Prostate gland (tissue), 2 donors: ENCODE data around the gene ZNF121. TPM values are rescaled to one million over a fixed set of nuclear protein-coding genes. Genes with fewer than 3 reads are reported as not detected.
A peak's percentile ranks its signal among the peaks of the same experiment; 100 is the strongest.

Experiments
- DNase-seq: peaks from one replicate; pipeline ENCODE4 v3.0.0-alpha.2; 2019; ENCODE audit warnings: low spot score
- H3K27ac ChIP-seq, 2 donors: fragments of 200-600 bp; sonication (generic); 2 replicates each; pipeline ENCODE4 v1.5.1; 2017 to 2019
- H3K27me3 ChIP-seq: fragments of 200-600 bp; sonication (generic); replicated peaks from 2 replicates; pipeline ENCODE4 v1.5.1; 2019; ENCODE audit not compliant: insufficient read depth
- H3K36me3 ChIP-seq, 2 donors: fragments of 200-600 bp; sonication (generic); 1 replicate in 1 of 2; 2 replicates in 1 of 2; pipeline versions ENCODE4 v1.5.1 to v1.8.1; 2017 to 2019
- H3K4me1 ChIP-seq: fragments of 200-600 bp; sonication (generic); replicated peaks from 2 replicates; pipeline ENCODE4 v1.5.1; 2019
- H3K4me3 ChIP-seq, 2 donors: fragments of 200-600 bp; sonication (generic); 2 replicates each; pipeline ENCODE4 v1.5.1; 2017 to 2019
- H3K9me3 ChIP-seq: fragments of 200-600 bp; sonication (generic); 2 replicates; pipeline ENCODE4 v1.5.1; 2017
- POLR2A ChIP-seq: fragments of 450-650 bp; IDR thresholded peaks from one replicate; pipeline ENCODE4 v1.6.1; 2016; ENCODE audit warnings: antibody characterized with exemption, mild to moderate bottlenecking
- POLR2AphosphoS5 ChIP-seq: sonication (generic); formaldehyde crosslinking; IDR thresholded peaks from one replicate; pipeline ENCODE4 v1.6.1; 2017; ENCODE audit warnings: antibody characterized with exemption
- WGBS: methylation state at CpG from one replicate; pipeline ENCODE4 v1.1.5; 2018; 5-methylcytosine and 5-hydroxymethylcytosine counted together
- intact Hi-C: fragments of 100-400 bp; cut with DNase I; formaldehyde crosslinking; loops from one replicate; pipeline ENCODE4 v1.14.2; 2022
- total RNA-seq, 2 donors: library from RNA; depleted of rRNA; stranded (reverse); fragments of >200 nt; gene quantifications; one replicate each; pipeline ENCODE4 v1.1.0, GENCODE V29; 2016
- TF ChIP-seq, protein P1 (sequence below), 4 experiments: fragments of 200-600 bp in 2 of 4; fragments of 450-650 bp in 2 of 4; sonication (generic) in 2 of 4; IDR thresholded peaks; 1 replicate in 3 of 4; 2 replicates in 1 of 4; pipeline ENCODE4 v1.5.1; 2016 to 2019; ENCODE audit warnings: antibody characterized with exemption in 4 of 4, mild to moderate bottlenecking in 2 of 4, moderate library complexity in 2 of 4

Gene ZNF121
- total RNA-seq: 10 to 100 TPM; 31.6 to 31.7 TPM

DNA sequence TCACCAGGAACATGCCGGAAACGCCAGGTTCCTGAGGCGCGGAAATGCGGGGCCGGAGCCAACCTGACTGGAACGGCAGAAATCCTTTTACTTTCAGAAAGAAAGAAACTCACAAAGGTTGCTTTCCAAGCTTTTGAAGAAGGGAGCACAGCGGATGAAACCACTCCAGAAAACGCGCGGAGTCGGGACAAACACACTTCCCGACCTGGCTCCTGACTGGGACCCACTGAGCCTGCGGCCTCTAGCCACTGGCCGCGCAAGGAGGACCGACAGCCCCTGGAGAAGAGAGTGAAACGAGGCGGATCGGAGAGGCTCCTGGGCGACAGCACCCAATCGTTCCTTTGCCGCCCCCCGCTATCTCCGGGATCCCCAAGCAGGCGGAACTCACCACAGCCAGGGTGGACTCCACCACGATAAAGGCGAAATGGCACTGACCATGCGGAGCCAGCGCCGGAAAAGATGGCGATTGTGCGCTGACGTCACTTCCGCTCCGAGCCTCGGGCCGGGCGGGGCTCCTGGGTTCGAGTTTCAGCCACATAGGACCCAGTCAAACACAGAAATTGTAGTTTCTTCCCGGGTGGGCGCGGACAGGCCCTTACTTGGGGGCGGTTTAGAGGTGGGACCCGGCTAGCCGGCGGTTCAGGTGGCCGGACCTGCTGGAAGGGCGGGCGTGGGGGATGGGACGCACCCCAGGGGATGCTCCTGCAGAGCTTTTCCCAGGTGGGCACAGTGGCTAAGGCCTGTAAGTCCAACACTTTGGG, at the start of gene ZNF121:
TSS of gene ZNF121 (minus strand) at position 432 of the 761 bp plus-strand sequence. CDS start 16,407 bp downstream, outside the sequence.
- intact Hi-C loops: loop anchor here (2.0 to 10.0 kb wide), 2 partner anchors 209 to 379 kb away; no protein-coding TSS in a partner anchor
- TF ChIP-seq POLR2A (peak; percentile 55), POLR2AphosphoS5 (peak; percentile 89)
- TF ChIP-seq, protein P1, sequence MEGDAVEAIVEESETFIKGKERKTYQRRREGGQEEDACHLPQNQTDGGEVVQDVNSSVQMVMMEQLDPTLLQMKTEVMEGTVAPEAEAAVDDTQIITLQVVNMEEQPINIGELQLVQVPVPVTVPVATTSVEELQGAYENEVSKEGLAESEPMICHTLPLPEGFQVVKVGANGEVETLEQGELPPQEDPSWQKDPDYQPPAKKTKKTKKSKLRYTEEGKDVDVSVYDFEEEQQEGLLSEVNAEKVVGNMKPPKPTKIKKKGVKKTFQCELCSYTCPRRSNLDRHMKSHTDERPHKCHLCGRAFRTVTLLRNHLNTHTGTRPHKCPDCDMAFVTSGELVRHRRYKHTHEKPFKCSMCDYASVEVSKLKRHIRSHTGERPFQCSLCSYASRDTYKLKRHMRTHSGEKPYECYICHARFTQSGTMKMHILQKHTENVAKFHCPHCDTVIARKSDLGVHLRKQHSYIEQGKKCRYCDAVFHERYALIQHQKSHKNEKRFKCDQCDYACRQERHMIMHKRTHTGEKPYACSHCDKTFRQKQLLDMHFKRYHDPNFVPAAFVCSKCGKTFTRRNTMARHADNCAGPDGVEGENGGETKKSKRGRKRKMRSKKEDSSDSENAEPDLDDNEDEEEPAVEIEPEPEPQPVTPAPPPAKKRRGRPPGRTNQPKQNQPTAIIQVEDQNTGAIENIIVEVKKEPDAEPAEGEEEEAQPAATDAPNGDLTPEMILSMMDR (IDR thresholded peaks at IDR 0.05): peak in 1 of 4 experiments; percentile 24
- DNase-seq: peak; percentile 76
- Histone ChIP-seq H3K36me3 (no peaks in the 10 kb centered on the region), H3K4me1 (no peaks in the 10 kb centered on the region), H3K27me3 (no peaks in the 10 kb centered on the region), H3K4me3 (peak within 1 kb of the TSS; percentile 74 to 83), H3K9me3 (no peaks in the 10 kb centered on the region), H3K27ac (peak within 1 kb of the TSS; percentile 94 to 97)
- under 1% methylated on average over 51 of the region's 51 CpGs for WGBS

DNA sequence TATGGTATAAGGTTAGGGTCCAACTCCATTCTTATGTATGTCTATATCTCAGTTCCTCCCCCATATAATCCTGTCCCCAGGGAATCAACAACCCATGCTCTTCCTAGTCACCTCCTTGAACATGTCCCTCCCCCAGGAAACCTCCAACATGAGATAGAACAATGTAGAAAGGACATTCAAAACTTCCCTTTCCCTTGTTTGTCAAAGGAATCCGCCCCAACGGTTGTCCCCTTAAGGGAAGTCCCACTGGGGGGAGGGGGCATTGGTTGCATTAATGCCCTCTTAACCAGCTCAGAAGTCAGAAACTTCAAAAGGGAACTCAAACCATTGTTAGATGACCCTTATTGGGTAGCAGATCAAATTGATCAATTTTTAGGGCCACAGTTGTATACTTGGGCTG, 43.6 kb upstream of the ZNF121 start:
- no peaks in the 10 kb centered on the region for H3K36me3 ChIP-seq
- intact Hi-C loops: no loop called here
- H3K27me3 ChIP-seq: no peaks in the 10 kb centered on the region
- H3K9me3 ChIP-seq: no peaks in the 10 kb centered on the region
- DNase-seq: no peak
- H3K4me3 ChIP-seq: no peak overlapping the region
- no peak for TF ChIP-seq POLR2AphosphoS5
- TF ChIP-seq, protein P1 (IDR thresholded peaks at IDR 0.05): no peak
- WGBS: 82% methylated on average over 2 of the region's 2 CpGs
- H3K4me1 ChIP-seq: no peaks in the 10 kb centered on the region
- no peak overlapping the region for H3K27ac ChIP-seq

DNA sequence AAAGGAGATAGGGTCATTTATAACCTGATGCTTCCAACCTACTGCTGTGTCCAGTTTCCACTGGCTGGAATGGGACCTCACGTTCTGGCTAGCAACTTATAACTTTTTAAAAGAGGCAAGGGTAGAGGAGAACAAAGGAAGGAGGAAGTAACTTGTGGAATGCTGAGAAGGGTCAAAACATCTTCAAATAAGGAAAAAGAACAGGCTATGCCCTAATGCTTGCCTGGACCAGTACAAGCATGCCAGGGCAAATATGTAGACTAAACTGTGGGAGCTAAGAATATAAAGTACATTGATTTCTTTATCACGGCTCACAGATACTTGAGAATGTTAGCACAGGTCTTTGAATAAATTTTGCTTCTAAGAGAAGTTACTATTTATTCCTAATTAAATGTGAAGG, 38.2 kb upstream of the ZNF121 start:
- Histone ChIP-seq H3K4me3 (peak overlapping the region in 1 of 2 donors; percentile 71), H3K27ac (peak overlapping the region; percentile 90 to 95), H3K36me3 (peaks cover 11 to 12% of the 10 kb centered on the region in 2 donors), H3K27me3 (no peaks in the 10 kb centered on the region), H3K9me3 (no peaks in the 10 kb centered on the region), H3K4me1 (no peaks in the 10 kb centered on the region)
- intact Hi-C loops: loop anchor here (2.0 kb wide), 1 partner anchor 164 kb away; no protein-coding TSS in a partner anchor
- TF ChIP-seq POLR2A (no peak), POLR2AphosphoS5 (peak; percentile 92)
- WGBS: 32% methylated on average over 2 of the region's 2 CpGs
- DNase-seq: peak; percentile 60

DNA sequence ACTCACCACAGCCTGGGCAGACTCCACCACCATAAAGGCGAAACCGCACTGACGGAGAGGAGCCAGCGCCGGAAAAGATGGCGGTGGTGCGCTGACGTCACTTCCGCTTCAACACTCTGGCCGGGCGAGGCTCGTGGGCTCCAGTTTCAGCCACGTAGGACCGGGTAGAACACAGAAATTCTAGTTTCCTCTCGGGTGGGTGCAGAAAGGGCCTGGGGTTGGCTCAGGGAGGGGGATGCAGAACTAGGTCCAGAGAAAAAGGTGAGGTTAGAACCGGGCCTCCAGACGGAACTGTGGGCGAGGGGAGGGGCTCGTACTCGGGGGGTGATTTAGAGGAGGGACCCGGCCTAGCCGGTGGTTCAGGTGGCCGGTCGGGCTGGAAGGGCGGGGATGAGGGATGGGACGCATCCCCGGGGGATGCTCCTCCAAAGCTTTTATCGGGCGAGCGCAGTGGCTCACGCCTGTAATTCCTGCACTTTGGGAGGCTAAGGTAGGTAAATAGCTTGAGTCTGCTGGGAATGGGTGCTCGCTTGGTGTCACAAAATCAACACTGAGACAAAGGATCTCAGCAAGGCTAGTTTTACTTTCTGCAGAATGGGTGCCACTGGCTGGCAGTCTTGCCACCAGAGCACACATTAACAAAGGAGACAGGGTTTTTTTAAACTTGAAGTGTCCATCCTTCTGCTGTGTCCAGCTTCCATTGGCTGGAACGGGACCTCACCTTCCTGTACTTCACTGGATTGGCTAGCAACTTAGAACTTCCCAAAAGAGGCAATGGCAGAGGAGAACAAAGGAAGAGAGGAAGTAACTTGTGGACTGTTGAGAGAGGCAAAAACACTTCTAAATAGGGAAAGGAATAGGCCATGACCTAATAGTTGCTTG, 37.1 kb upstream of the ZNF121 start, which contains the start of gene ZNF561:
TSS of gene ZNF561 (minus strand) at position 77 of the 882 bp plus-strand sequence. CDS start 1,776 bp downstream, outside the sequence.
- Histone ChIP-seq H3K4me3 (peak within 1 kb of the TSS; percentile 61 to 71), H3K36me3 (peaks cover 12 to 17% of the 10 kb centered on the region in 2 donors), H3K4me1 (no peaks in the 10 kb centered on the region), H3K9me3 (no peaks in the 10 kb centered on the region), H3K27me3 (no peaks in the 10 kb centered on the region), H3K27ac (peak within 1 kb of the TSS; percentile 90 to 95)
- peak; percentile 76 for DNase-seq
- intact Hi-C loops: loop anchor here (2.0 kb wide), 2 partner anchors 53 to 165 kb away; partner anchors contain the start of gene ZNF562
- TF ChIP-seq, protein P1 (IDR thresholded peaks at IDR 0.05): no peak
- TF ChIP-seq POLR2A (peak; percentile 34), POLR2AphosphoS5 (peak; percentile 73)
- under 1% methylated on average over 33 of the region's 33 CpGs for WGBS

DNA sequence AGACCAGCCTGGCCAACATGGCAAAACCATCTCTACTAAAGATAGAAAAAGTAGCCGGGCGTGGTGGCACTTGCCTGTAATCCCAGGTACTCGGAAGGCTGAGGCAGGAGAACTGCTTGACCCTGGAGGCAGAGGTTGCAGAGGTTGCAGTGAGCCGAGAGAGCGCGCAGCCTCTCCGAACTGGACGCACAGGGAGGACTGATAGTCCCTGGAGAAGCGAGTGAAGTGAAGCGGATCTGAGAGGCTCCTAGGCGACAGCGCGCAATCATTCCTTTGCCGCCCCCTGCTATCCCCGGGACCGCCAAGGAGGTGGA, 36.5 kb upstream of the ZNF121 start:
- no peaks in the 10 kb centered on the region for H3K27me3 ChIP-seq
- intact Hi-C loops: loop anchor here (2.0 kb wide), 1 partner anchor 54 kb away; the partner anchor contains the start of gene ZNF562
- H3K36me3 ChIP-seq: peaks cover 14 to 23% of the 10 kb centered on the region in 2 donors
- H3K27ac ChIP-seq: peak overlapping the region; percentile 90 to 95
- H3K4me3 ChIP-seq: peak overlapping the region; percentile 61 to 71
- peak; percentile 5 for DNase-seq
- WGBS: 0% methylated on average over 16 of the region's 16 CpGs
- TF ChIP-seq, protein P1 (IDR thresholded peaks at IDR 0.05): no peak
- TF ChIP-seq POLR2AphosphoS5 (no peak), POLR2A (no peak)
- H3K4me1 ChIP-seq: no peaks in the 10 kb centered on the region
- no peaks in the 10 kb centered on the region for H3K9me3 ChIP-seq
